ENCODE results near the gene TCEAL7. TPM values are rescaled to one million over a fixed set of nuclear protein-coding genes. Genes with fewer than 3 reads are reported as not detected.
"Not testable (repeated sequence)": the region's sequence is repeated elsewhere in the genome, so short reads cannot be mapped to it uniquely, and the experiment has no call there.

TCEAL7 gene
- 10 to 100 TPM in 1 of 4 donors, 1 to 10 TPM in 3; 6.1 to 15.9 (median 8.2) TPM for total RNA-seq

- Histone ChIP-seq H3K4me3 (peak within 1 kb of the TSS; percentile 12 to 48 (median 24)), H3K4me1 (no peaks in the 10 kb centered on the region), H3K27me3 (peaks cover 0 to 23% of the 10 kb centered on the region in 2 donors), H3K36me3 (no peaks in the 10 kb centered on the region), H3K9me3 (no peaks in the 10 kb centered on the region), H3K27ac (peak within 1 kb of the TSS in 3 of 4 donors; percentile 54 to 79 (median 61))
- peak in 1 of 2 donors; percentile 20 for DNase-seq (ENCODE audit: low spot score in 2 of 2)
- TF ChIP-seq POLR2A (IDR thresholded peaks at IDR 0.05): peak; percentile 19 to 52
- TF ChIP-seq EP300 (IDR thresholded peaks at IDR 0.05): peak in 1 of 2 donors; percentile 82
- TF ChIP-seq CTCF (IDR thresholded peaks at IDR 0.05): no peak
- WGBS, 2 donors: 1 to 41% methylated on average over 11 of the region's 11 CpGs
Measured at GRCh38 chrX:103329991-103330390, at the start of gene TCEAL7. TCEAL7 (plus strand) TSS chrX:103330239; CDS start chrX:103331404, 1,165 bp downstream.

GRCh38 chrX:103293118-103293517 lies 36.9 kb upstream of the TCEAL7 start:
- DNase-seq (ENCODE audit: low spot score in 2 of 2): no peak
- TF ChIP-seq POLR2A (IDR thresholded peaks at IDR 0.05) (no peak), EP300 (IDR thresholded peaks at IDR 0.05) (no peak), CTCF (IDR thresholded peaks at IDR 0.05) (no peak)
- H3K4me1 ChIP-seq: no peaks in the 10 kb centered on the region
- 80 to 89% methylated on average over 1 to 2 of the region's 2 CpGs for WGBS, 2 donors
- no peaks in the 10 kb centered on the region for H3K27me3 ChIP-seq
- H3K9me3 ChIP-seq: no peaks in the 10 kb centered on the region
- H3K4me3 ChIP-seq: no peak overlapping the region
- no peaks in the 10 kb centered on the region for H3K36me3 ChIP-seq
- no peak overlapping the region for H3K27ac ChIP-seq

- TF ChIP-seq CTCF (IDR thresholded peaks at IDR 0.05) (no peak), EP300 (IDR thresholded peaks at IDR 0.05) (no peak), POLR2A (IDR thresholded peaks at IDR 0.05) (no peak)
- H3K27ac ChIP-seq: no peak overlapping the region
- H3K27me3 ChIP-seq: peaks cover 0 to 33% of the 10 kb centered on the region in 2 donors
- no peaks in the 10 kb centered on the region for H3K4me1 ChIP-seq
- H3K4me3 ChIP-seq: no peak overlapping the region
- DNase-seq (ENCODE audit: low spot score in 2 of 2): no peak
- H3K9me3 ChIP-seq: no peaks in the 10 kb centered on the region
- no peaks in the 10 kb centered on the region for H3K36me3 ChIP-seq
Measured at GRCh38 chrX:103304705-103305104, 25.3 kb upstream of the TCEAL7 start.

GRCh38 chrX:103305666-103306065 lies 24.4 kb upstream of the TCEAL7 start:
- not testable (repeated sequence) for H3K27ac ChIP-seq; H3K9me3 ChIP-seq; DNase-seq (ENCODE audit: low spot score in 2 of 2); H3K4me1 ChIP-seq; H3K36me3 ChIP-seq; H3K4me3 ChIP-seq
- peaks cover 0 to 42% of the 10 kb centered on the region in 2 donors for H3K27me3 ChIP-seq
- WGBS, 2 donors: 87 to 93% methylated on average over 4 of the region's 4 CpGs

- Histone ChIP-seq H3K27ac (peak overlapping the region in 1 of 4 donors; percentile 47), H3K9me3 (no peaks in the 10 kb centered on the region), H3K27me3 (peaks cover 0 to 51% of the 10 kb centered on the region in 2 donors), H3K4me3 (peak overlapping the region; percentile 26 to 58 (median 45)), H3K4me1 (peaks cover 0 to 6% (median 0%) of the 10 kb centered on the region in 4 donors), H3K36me3 (no peaks in the 10 kb centered on the region)
- DNase-seq (ENCODE audit: low spot score in 2 of 2): no peak
- no peak for TF ChIP-seq EP300 (IDR thresholded peaks at IDR 0.05)
- no peak for TF ChIP-seq CTCF (IDR thresholded peaks at IDR 0.05)
- WGBS, 2 donors: 49 to 55% methylated on average over 10 to 32 of the region's 32 CpGs
Measured at GRCh38 chrX:103309860-103310554, 20.0 kb upstream of the TCEAL7 start.

All from tibial nerve (tissue), 4 donors.